Muscle layer of colon (tissue), 2 donors: ENCODE data around the gene ASIC2.

ENCODE experiments used
- H3K27ac ChIP-seq: one replicate; pipeline ENCODE4 v1.7.0; 2013; ENCODE audit warnings: low read depth, mild to moderate bottlenecking, low read length, moderate library complexity
- H3K27me3 ChIP-seq, 2 donors: one replicate each; pipeline ENCODE4 v1.7.0; 2013; ENCODE audit warnings: low read length in 2 of 2, mild to moderate bottlenecking in 2 of 2; ENCODE audit not compliant: insufficient read depth in 2 of 2, control insufficient read depth in 1 of 2
- H3K36me3 ChIP-seq: one replicate; pipeline ENCODE4 v1.7.0; 2013; ENCODE audit warnings: mild to moderate bottlenecking, low read length; ENCODE audit not compliant: insufficient read depth
- H3K4me1 ChIP-seq: one replicate; pipeline ENCODE4 v1.7.0; 2013; ENCODE audit warnings: mild to moderate bottlenecking, low read length; ENCODE audit not compliant: insufficient read depth
- H3K4me3 ChIP-seq, 2 donors: one replicate each; pipeline ENCODE4 v1.7.0; 2013; ENCODE audit warnings: low read length in 2 of 2, low read depth in 1 of 2, mild to moderate bottlenecking in 1 of 2, moderate library complexity in 1 of 2
- H3K9ac ChIP-seq: one replicate; pipeline ENCODE4 v1.7.0; 2013; ENCODE audit warnings: low read length
- H3K9me3 ChIP-seq: one replicate; pipeline ENCODE4 v1.7.0; 2013; ENCODE audit warnings: mild to moderate bottlenecking, low read length
- donor health status: abdominal sarcoma.
- donor health status: Adenocarcinoma of cecum.

The ASIC2 gene

GRCh38 chr17:33267271-33267790, 25.8 kb downstream of the ASIC2 start:
- no peak overlapping the region for H3K9ac ChIP-seq
- H3K4me3 ChIP-seq, result no peak overlapping the region
- H3K36me3 ChIP-seq, result no peaks in the 10 kb centered on the region
- H3K27me3 ChIP-seq, result no peaks in the 10 kb centered on the region
- no peaks in the 10 kb centered on the region for H3K9me3 ChIP-seq
- H3K27ac ChIP-seq, result no peak overlapping the region
- H3K4me1 ChIP-seq, result no peaks in the 10 kb centered on the region

GRCh38 chr17:33266611-33267010, 26.5 kb downstream of the ASIC2 start:
- Histone ChIP-seq H3K36me3 (no peaks in the 10 kb centered on the region), H3K27me3 (no peaks in the 10 kb centered on the region)

GRCh38 chr17:33266116-33266515, 27.0 kb downstream of the ASIC2 start:
- Histone ChIP-seq H3K27me3 (no peaks in the 10 kb centered on the region), H3K4me1 (no peaks in the 10 kb centered on the region), H3K9me3 (no peaks in the 10 kb centered on the region)

More at GRCh38 chr17:33266611-33267010, 26.5 kb downstream of the ASIC2 start:
- Histone ChIP-seq H3K9me3 (no peaks in the 10 kb centered on the region), H3K9ac (no peak overlapping the region), H3K4me3 (no peak overlapping the region), H3K4me1 (no peaks in the 10 kb centered on the region), H3K27ac (no peak overlapping the region)

DNA sequence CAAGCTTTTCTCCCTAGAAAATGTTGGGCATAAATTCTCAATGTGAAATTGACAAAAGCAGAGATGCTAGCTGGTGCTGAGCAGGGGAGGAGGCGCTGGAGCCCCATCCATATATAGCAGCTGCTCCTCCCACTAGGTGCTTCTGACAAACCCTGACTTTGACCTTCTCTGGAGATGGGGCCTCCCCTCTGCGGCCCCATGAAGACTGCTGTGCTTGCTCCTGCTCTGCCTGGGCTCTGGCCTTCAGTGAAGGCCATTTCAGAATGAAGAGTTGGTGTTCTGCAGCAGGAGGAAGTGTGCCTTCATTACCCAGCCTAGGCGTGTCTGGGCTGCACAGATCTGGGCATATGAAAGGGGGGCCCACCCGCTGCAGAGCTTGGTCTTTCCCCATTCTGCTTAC, 29.7 kb downstream of the ASIC2 start:
- H3K27ac ChIP-seq, result no peak overlapping the region
- no peaks in the 10 kb centered on the region for H3K36me3 ChIP-seq
- no peaks in the 10 kb centered on the region for H3K4me1 ChIP-seq

More at GRCh38 chr17:33266116-33266515, 27.0 kb downstream of the ASIC2 start:
- H3K4me3 ChIP-seq, result no peak overlapping the region
- H3K27ac ChIP-seq, result no peak overlapping the region
- no peaks in the 10 kb centered on the region for H3K36me3 ChIP-seq
- H3K9ac ChIP-seq, result no peak overlapping the region

DNA sequence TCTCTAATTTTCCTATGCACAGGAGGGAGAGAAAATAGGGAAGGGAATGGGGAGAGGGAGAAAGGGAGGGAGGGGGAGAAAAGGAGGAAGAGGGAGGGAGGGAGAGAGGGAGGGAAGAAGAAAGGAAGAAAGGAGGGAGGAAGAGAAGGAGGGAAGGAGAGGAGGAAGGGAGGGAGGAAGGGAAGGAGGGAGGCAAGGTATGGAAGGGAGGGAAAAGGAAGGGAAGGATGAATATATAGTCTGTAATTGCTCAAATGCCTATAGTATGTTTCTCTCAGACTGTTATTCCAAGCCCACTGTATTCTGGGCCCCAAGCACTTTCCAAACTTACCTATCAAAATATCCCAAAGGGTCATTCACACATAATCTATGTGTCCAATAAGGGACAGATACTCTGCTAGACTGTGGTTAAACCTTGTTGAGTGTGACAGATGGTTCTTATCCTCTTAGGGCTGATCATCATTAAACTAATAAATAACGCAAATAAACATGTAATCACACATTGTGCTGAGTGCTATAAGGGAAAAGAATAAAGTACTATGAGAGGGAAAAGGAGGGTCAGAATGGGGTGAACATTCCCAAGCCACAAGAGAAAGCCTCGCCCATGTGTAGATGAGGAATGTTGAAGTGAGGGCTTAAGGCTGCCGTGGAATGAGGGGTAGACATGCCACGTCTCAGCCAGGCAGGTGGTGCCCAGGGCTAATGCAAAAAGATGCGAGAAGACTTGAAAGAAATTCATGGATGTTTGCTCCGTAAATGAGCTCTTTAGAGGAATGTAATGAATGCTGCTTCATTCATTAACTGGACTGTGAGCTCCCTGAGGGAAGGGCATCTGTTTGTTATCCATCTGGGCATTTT, 30.6 kb downstream of the ASIC2 start:
- H3K27ac ChIP-seq, result no peak overlapping the region
- no peak overlapping the region for H3K4me3 ChIP-seq
- H3K4me1 ChIP-seq, result no peaks in the 10 kb centered on the region
- no peaks in the 10 kb centered on the region for H3K36me3 ChIP-seq
- H3K27me3 ChIP-seq, result no peaks in the 10 kb centered on the region
- H3K9me3 ChIP-seq, result no peaks in the 10 kb centered on the region
- H3K9ac ChIP-seq, result no peak overlapping the region

More for the DNA sequence above, 29.7 kb downstream of the ASIC2 start:
- no peak overlapping the region for H3K4me3 ChIP-seq
- no peaks in the 10 kb centered on the region for H3K9me3 ChIP-seq
- no peak overlapping the region for H3K9ac ChIP-seq
- H3K27me3 ChIP-seq, result no peaks in the 10 kb centered on the region

DNA sequence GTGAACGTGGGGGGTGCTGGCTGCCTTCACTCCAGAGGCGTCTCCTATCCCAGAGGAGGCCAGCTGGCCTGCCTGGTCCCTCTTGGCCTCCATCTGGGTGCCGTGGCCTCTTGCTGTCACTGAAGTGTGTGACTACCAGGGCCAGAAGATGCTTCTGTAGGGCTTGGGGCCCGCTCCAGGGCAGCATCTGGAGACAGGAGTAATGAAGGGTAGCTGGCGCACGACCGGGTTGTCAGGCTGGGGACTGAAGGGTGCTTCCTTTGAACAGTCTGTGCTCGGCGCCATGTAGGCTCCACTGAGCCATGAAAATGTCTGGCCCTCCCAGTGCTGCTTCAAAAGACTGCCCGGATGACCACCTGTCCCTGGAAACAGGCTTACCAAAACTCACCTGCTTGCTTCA, 31.3 kb downstream of the ASIC2 start:
- H3K9me3 ChIP-seq, result no peaks in the 10 kb centered on the region
- no peak overlapping the region for H3K9ac ChIP-seq
- no peaks in the 10 kb centered on the region for H3K27me3 ChIP-seq
- no peaks in the 10 kb centered on the region for H3K4me1 ChIP-seq
- no peak overlapping the region for H3K27ac ChIP-seq
- no peak overlapping the region for H3K4me3 ChIP-seq
- no peaks in the 10 kb centered on the region for H3K36me3 ChIP-seq

- Histone ChIP-seq H3K27me3 (no peaks in the 10 kb centered on the region), H3K9me3 (no peaks in the 10 kb centered on the region), H3K4me3 (no peak overlapping the region), H3K27ac (no peak overlapping the region), H3K9ac (no peak overlapping the region), H3K36me3 (no peaks in the 10 kb centered on the region), H3K4me1 (no peaks in the 10 kb centered on the region)
These were observed 32.5 kb downstream of the ASIC2 start for GRCh38 chr17:33260638-33261037.

DNA sequence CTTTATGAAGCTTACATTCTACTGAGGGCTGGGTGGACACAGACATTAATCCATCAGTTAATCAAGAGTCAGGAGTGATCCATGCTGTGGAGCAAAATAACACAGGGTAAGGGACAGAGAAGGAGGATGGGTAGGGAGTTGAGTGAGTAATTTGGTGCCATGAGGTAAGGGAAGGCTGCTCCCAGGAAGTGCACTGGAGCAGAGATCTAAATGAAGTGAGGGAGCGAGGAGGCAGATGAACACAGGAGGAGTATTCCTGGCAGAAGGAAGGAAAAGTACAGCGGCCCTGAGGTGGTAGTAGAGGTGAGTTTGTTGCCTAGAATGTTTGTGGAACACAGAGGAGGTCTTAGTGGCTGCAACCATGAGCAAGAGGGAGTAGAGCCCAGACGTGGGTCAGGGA, 34.8 kb downstream of the ASIC2 start:
- no peaks in the 10 kb centered on the region for H3K36me3 ChIP-seq
- no peak overlapping the region for H3K4me3 ChIP-seq
- H3K27ac ChIP-seq, result no peak overlapping the region
- no peaks in the 10 kb centered on the region for H3K27me3 ChIP-seq
- H3K9me3 ChIP-seq, result no peaks in the 10 kb centered on the region
- no peak overlapping the region for H3K9ac ChIP-seq
- H3K4me1 ChIP-seq, result no peaks in the 10 kb centered on the region

DNA sequence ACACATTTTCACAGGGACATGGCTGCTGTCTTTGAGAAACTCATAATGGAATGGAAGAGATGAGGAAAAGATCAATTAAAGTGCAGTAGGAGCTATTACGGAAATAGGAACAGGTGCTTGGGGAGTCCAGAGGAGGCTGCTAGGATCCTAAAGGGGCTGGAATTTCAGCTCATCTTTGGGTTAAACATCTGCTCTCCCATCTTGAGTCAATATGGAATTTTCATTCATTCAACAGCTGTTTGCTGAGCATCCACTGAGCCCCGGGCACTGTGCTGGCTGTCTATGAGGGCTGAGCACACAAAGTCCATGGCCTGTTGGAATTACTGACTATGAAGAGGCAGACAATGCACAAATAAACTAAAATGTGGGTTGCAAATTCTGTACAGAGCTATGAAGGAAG, 47.9 kb downstream of the ASIC2 start:
- Histone ChIP-seq H3K9me3 (no peaks in the 10 kb centered on the region), H3K9ac (no peak overlapping the region), H3K4me3 (no peak overlapping the region), H3K27ac (no peak overlapping the region), H3K4me1 (no peaks in the 10 kb centered on the region), H3K27me3 (no peaks in the 10 kb centered on the region), H3K36me3 (no peaks in the 10 kb centered on the region)

DNA sequence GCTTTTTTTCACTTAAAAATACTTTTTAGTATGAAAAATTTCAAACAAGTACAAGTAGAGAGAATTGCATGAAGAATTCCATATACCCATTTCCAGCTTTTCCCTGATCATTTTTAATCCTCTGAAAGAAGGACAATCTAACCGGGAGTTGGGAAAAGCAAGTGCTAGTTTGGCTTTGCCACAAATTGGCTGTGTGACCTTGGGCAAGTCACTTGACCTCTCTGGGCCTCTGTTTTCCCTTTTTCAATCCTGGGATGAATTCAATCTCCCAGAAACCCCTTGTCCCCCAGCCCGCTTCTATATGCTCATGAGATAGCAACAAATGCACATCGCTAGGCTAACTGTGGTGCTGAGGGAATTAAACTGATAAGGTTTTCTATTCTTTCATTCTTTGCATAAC, 49.4 kb downstream of the ASIC2 start:
- Histone ChIP-seq H3K4me3 (no peak overlapping the region), H3K27me3 (no peaks in the 10 kb centered on the region), H3K36me3 (no peaks in the 10 kb centered on the region), H3K4me1 (no peaks in the 10 kb centered on the region), H3K27ac (no peak overlapping the region), H3K9ac (no peak overlapping the region), H3K9me3 (no peaks in the 10 kb centered on the region)

DNA sequence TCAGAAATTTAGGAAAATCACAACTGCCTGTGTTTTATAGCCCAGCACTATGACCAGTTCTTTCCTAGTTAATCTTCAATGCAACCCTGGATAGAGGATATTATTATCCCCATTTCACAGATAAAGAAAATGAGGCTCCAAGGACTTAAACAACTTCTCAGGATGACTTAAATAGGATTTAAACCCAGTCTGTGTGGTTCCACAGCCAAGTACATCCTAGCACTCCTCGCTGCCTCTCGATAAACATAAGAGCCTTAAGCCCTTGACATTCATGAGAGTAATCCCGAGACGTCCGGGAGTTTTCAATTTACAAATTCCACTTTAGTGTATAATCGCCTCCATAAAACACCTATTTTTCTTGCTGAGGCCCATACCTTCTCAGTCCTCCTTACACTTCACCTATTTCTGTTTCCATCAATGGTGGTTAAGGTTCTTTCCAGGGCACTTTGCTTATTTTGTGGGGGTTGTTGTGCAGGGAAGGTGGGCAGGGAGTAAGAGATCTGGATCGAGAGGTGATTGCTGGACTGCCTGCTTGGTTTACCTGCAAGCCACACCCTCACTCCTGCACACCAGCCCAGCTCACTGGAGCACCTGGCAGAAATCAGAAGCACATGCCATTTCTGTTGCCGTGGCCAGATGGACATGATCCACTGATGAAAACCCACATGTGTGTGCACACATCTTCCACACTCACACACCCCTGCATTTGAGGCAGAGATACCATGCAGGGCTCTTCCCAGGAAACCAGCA, 50.5 kb downstream of the ASIC2 start:
- H3K27me3 ChIP-seq, result no peaks in the 10 kb centered on the region
- no peak overlapping the region for H3K4me3 ChIP-seq
- H3K9ac ChIP-seq, result no peak overlapping the region
- no peaks in the 10 kb centered on the region for H3K4me1 ChIP-seq
- H3K36me3 ChIP-seq, result no peaks in the 10 kb centered on the region
- no peaks in the 10 kb centered on the region for H3K9me3 ChIP-seq
- H3K27ac ChIP-seq, result no peak overlapping the region
